Activated CD8-positive, alpha-beta T cell treated with anti-CD3 and anti-CD28 coated beads for 36 hours (primary cell): Measurements from ENCODE around the gene GPC5. TPM values are rescaled to one million over a fixed set of nuclear protein-coding genes. Genes with fewer than 3 reads are reported as not detected.

Experiments used
- ATAC-seq: fragments of 200-7000 bp; cut with Tn5 transposase; one replicate; pipeline ENCODE4 v1.10.0; 2021; ENCODE audit warnings: mild to moderate bottlenecking, moderate library complexity
- CTCF ChIA-PET: fragments of 350-600 bp; sonication (Branson Sonifier 250); formaldehyde crosslinking; loops from one replicate; lab custom pipeline; 2021; ENCODE audit warnings: antibody characterized with exemption; lab: Charles Lee
- POLR2A ChIA-PET: fragments of 350-600 bp; sonication (Branson Sonifier 250); formaldehyde crosslinking; loops from one replicate; lab custom pipeline; 2021; ENCODE audit warnings: antibody characterized with exemption; lab: Charles Lee
- DNase-seq: peaks from one replicate; pipeline ENCODE4 v3.0.0-alpha.2; 2020
- H3K27ac Mint-ChIP-seq: one replicate; pipeline ENCODE4 v1.8.0; 2021; ENCODE audit warnings: mild to moderate bottlenecking, mixed read lengths
- H3K27me3 Mint-ChIP-seq: one replicate; pipeline ENCODE4 v1.8.0; 2021; ENCODE audit warnings: mixed read lengths
- H3K36me3 Mint-ChIP-seq: one replicate; pipeline ENCODE4 v1.8.0; 2021; ENCODE audit warnings: low read depth, mixed read lengths
- H3K4me1 Mint-ChIP-seq: one replicate; pipeline ENCODE4 v1.8.0; 2021; ENCODE audit warnings: low read depth, mixed read lengths
- H3K4me3 Mint-ChIP-seq: one replicate; pipeline ENCODE4 v1.8.0; 2021; ENCODE audit warnings: mild to moderate bottlenecking, moderate library complexity, mixed read lengths
- H3K9me3 Mint-ChIP-seq: one replicate; pipeline ENCODE4 v1.8.0; 2021; ENCODE audit warnings: mixed read lengths
- CTCF ChIP-seq: fragments of 200-600 bp; IDR thresholded peaks from one replicate; pipeline ENCODE4 v1.8.0; 2022; ENCODE audit warnings: antibody characterized with exemption, mild to moderate bottlenecking
- intact Hi-C: fragments of 100-400 bp; cut with micrococcal nuclease; formaldehyde crosslinking; loops from one replicate; pipeline ENCODE4 v1.10.0; 2022
- total RNA-seq, 2 experiments: library from RNA; stranded (reverse); gene quantifications; one replicate each; pipeline ENCODE4 v1.2.3, GENCODE V29; 2021

GPC5 gene
- total RNA-seq: under 1 TPM; 0.13 to 0.14 TPM

GRCh38 chr13:91398413-91399188 is at the start of gene GPC5:
Gene GPC5, plus strand, starts transcription at chr13:91398621.
- DNase-seq (peak; percentile 81), ATAC-seq (peak; percentile 99)
- H3K9me3 Mint-ChIP-seq: no peaks in the 10 kb centered on the region
- H3K27ac Mint-ChIP-seq: no peak within 1 kb of the TSS
- CTCF ChIA-PET: interaction anchor here (2.3 kb wide), 1 partner anchor 85 kb away, joined by 5 read pairs; no protein-coding TSS in a partner anchor
- peak within 1 kb of the TSS; percentile 67 for H3K4me3 Mint-ChIP-seq
- H3K36me3 Mint-ChIP-seq: no peaks in the 10 kb centered on the region
- no peak for TF ChIP-seq CTCF
- peaks cover 15% of the 10 kb centered on the region for H3K4me1 Mint-ChIP-seq
- intact Hi-C loops: loop anchor here (5.0 kb wide), 1 partner anchor 86 kb away; no protein-coding TSS in a partner anchor
- peaks cover 55% of the 10 kb centered on the region for H3K27me3 Mint-ChIP-seq
- POLR2A ChIA-PET: interaction anchor here (0.8 kb wide), 1 partner anchor 41 kb away, joined by 3 read pairs; no protein-coding TSS in a partner anchor

GRCh38 chr13:91348906-91349435 is 49.5 kb upstream of the GPC5 start:
- Mint-ChIP-seq H3K27ac (peak overlapping the region; percentile 97), H3K27me3 (no peaks in the 10 kb centered on the region), H3K9me3 (no peaks in the 10 kb centered on the region), H3K4me1 (peaks cover 47% of the 10 kb centered on the region), H3K36me3 (peaks cover 49% of the 10 kb centered on the region), H3K4me3 (peak overlapping the region; percentile 99)
- TF ChIP-seq CTCF: peak; percentile 85
- intact Hi-C loops: no loop called here
- DNase-seq (peak; percentile 95), ATAC-seq (peak; percentile 59)
- CTCF ChIA-PET: interaction anchor here (0.6 to 1.1 kb wide), 2 partner anchors 35 to 37 kb away, joined by 3 to 8 read pairs; no protein-coding TSS in a partner anchor
- POLR2A ChIA-PET: interaction anchor here (1.2 to 2.4 kb wide), 2 partner anchors 10 to 19 kb away, joined by 6 to 11 read pairs; no protein-coding TSS in a partner anchor

- no peak for ATAC-seq
- POLR2A ChIA-PET: interaction anchor here (1.2 to 2.4 kb wide), 2 partner anchors 8 to 17 kb away, joined by 6 to 11 read pairs; no protein-coding TSS in a partner anchor
- H3K4me3 Mint-ChIP-seq: peak overlapping the region; percentile 99
Observed at GRCh38 chr13:91349992-91350911, 48.2 kb upstream of the GPC5 start.

GRCh38 chr13:91351123-91351522 is 47.3 kb upstream of the GPC5 start:
- intact Hi-C loops: no loop called here
- no peak for ATAC-seq
- Mint-ChIP-seq H3K27ac (peak overlapping the region; percentile 97), H3K27me3 (no peaks in the 10 kb centered on the region), H3K36me3 (peaks cover 70% of the 10 kb centered on the region), H3K4me3 (peak overlapping the region; percentile 99), H3K9me3 (no peaks in the 10 kb centered on the region), H3K4me1 (peaks cover 52% of the 10 kb centered on the region)
- no peak for TF ChIP-seq CTCF
- ChIA-PET CTCF (interaction anchor here (1.1 kb wide), 2 partner anchors 38 to 39 kb away, joined by 3 read pairs; no protein-coding TSS in a partner anchor), POLR2A (interaction anchor here (1.3 to 2.4 kb wide), 2 partner anchors 7 to 11 kb away, joined by 3 to 11 read pairs; no protein-coding TSS in a partner anchor)
- DNase-seq: no peak

More at GRCh38 chr13:91349992-91350911, 48.2 kb upstream of the GPC5 start:
- Mint-ChIP-seq H3K27me3 (no peaks in the 10 kb centered on the region), H3K9me3 (no peaks in the 10 kb centered on the region), H3K4me1 (peaks cover 50% of the 10 kb centered on the region), H3K36me3 (peaks cover 62% of the 10 kb centered on the region), H3K27ac (peak overlapping the region; percentile 97)
- CTCF ChIA-PET: interaction anchor here (1.1 kb wide), 1 partner anchor 38 kb away, joined by 3 read pairs; no protein-coding TSS in a partner anchor
- no peak for DNase-seq
- intact Hi-C loops: no loop called here
- TF ChIP-seq CTCF: no peak
